Sigmoid colon (tissue), 4 donors: Measurements from ENCODE around the gene MERTK.
"Not testable (repeated sequence)": the region's sequence is repeated elsewhere in the genome, so short reads cannot be mapped to it uniquely, and the experiment has no call there.

ENCODE experiments used
- POLR2A ChIP-seq, 2 donors: fragments of 450-650 bp; IDR thresholded peaks; one replicate each; pipeline ENCODE4 v1.6.1; 2016; ENCODE audit warnings: antibody characterized with exemption in 2 of 2, mild to moderate bottlenecking in 2 of 2, moderate library complexity in 2 of 2
- POLR2AphosphoS5 ChIP-seq, 4 donors: sonication (generic); formaldehyde crosslinking; IDR thresholded peaks; one replicate each; pipeline ENCODE4 v1.6.1; 2017; ENCODE audit warnings: antibody characterized with exemption in 4 of 4
- TF ChIP-seq, protein P1 (sequence below), 4 experiments: fragments of 450-650 bp in 3 of 4; fragments of 200-600 bp in 1 of 4; IDR thresholded peaks; one replicate each; pipeline ENCODE4 v1.5.1; 2016 to 2019; ENCODE audit warnings: antibody characterized with exemption in 4 of 4, mild to moderate bottlenecking in 3 of 4, moderate library complexity in 2 of 4

DNA sequence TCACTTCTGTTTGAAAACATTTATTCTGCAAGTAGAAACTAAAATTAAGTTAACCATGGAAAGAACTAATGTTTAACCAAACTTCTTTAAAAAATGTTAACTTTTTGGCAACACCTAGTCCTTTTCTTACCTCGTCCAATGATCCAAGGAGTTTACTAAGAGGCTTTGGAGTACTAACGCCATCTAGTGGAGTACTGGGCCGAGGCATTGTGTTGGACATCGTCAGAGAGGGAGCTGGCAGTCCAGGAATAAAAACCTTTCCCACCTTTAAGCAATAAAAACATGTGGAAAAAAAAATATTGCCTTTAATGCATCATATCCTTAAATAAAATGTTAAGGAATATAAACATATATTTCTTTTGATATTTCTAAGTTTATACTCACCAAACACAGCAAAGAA lies 47.8 kb upstream of the MERTK start:
- TF ChIP-seq POLR2AphosphoS5, POLR2A (IDR thresholded peaks at IDR 0.05): not testable (repeated sequence)
- TF ChIP-seq, protein P1, sequence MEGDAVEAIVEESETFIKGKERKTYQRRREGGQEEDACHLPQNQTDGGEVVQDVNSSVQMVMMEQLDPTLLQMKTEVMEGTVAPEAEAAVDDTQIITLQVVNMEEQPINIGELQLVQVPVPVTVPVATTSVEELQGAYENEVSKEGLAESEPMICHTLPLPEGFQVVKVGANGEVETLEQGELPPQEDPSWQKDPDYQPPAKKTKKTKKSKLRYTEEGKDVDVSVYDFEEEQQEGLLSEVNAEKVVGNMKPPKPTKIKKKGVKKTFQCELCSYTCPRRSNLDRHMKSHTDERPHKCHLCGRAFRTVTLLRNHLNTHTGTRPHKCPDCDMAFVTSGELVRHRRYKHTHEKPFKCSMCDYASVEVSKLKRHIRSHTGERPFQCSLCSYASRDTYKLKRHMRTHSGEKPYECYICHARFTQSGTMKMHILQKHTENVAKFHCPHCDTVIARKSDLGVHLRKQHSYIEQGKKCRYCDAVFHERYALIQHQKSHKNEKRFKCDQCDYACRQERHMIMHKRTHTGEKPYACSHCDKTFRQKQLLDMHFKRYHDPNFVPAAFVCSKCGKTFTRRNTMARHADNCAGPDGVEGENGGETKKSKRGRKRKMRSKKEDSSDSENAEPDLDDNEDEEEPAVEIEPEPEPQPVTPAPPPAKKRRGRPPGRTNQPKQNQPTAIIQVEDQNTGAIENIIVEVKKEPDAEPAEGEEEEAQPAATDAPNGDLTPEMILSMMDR (IDR thresholded peaks at IDR 0.05) = peak in 1 of 4 experiments; percentile 28
